HepG2 (cell line): ENCODE measurements around the gene RPL5. TPM values are rescaled to one million over a fixed set of nuclear protein-coding genes. Genes with fewer than 3 reads are reported as not detected.

Experiments
- AGO2 ChIP-seq: fragments of 200-400 bp; formaldehyde crosslinking; optimal IDR thresholded peaks from 2 replicates; pipeline ENCODE3; 2017; ENCODE audit warnings: mild to moderate bottlenecking, low read depth, low read length, moderate library complexity
- ATM ChIP-seq: fragments of 450-650 bp; IDR thresholded peaks from 2 replicates; pipeline ENCODE4 v1.7.1; 2017; ENCODE audit warnings: mild to moderate bottlenecking, borderline replicate concordance
- CHD2 ChIP-seq: IDR thresholded peaks from 2 replicates; pipeline ENCODE4 v1.6.1; 2011; ENCODE audit warnings: low read depth, low read length, improper control_type of control experiment
- FOXJ3 ChIP-seq: sonication (generic); formaldehyde crosslinking; IDR thresholded peaks from 2 replicates; pipeline ENCODE4 v1.4.0; 2020; ENCODE audit warnings: missing genetic modification reagents, mild to moderate bottlenecking, borderline replicate concordance
- HES4 ChIP-seq: sonication (generic); formaldehyde crosslinking; IDR thresholded peaks from 2 replicates; pipeline ENCODE4 v1.9.0; 2021; ENCODE audit warnings: mild to moderate bottlenecking, missing genetic modification reagents, borderline replicate concordance
- KLF6 ChIP-seq: IDR thresholded peaks from 2 replicates; pipeline ENCODE4 v1.8.0; 2016; ENCODE audit warnings: missing biosample characterization, missing genetic modification reagents
- ONECUT2 ChIP-seq: sonication (generic); formaldehyde crosslinking; IDR thresholded peaks from 2 replicates; pipeline ENCODE4 v1.4.0; 2020; ENCODE audit warnings: missing genetic modification reagents
- PITX1 ChIP-seq: sonication (generic); formaldehyde crosslinking; IDR thresholded peaks from 2 replicates; pipeline ENCODE4 v1.5.1; 2020; ENCODE audit warnings: mild to moderate bottlenecking, missing genetic modification reagents
- SP5 ChIP-seq: IDR thresholded peaks from 2 replicates; pipeline ENCODE4 v1.6.1; 2016; ENCODE audit warnings: low read depth, borderline replicate concordance
- ZFP36L2 ChIP-seq: sonication (generic); formaldehyde crosslinking; IDR thresholded peaks from 2 replicates; pipeline ENCODE4 v1.4.0; 2020; ENCODE audit warnings: missing genetic modification reagents
- ZNF17 ChIP-seq: sonication (generic); formaldehyde crosslinking; IDR thresholded peaks from 2 replicates; pipeline ENCODE4 v1.5.0; 2020; ENCODE audit warnings: mild to moderate bottlenecking, missing genetic modification reagents
- ZNF564 ChIP-seq: sonication (generic); formaldehyde crosslinking; IDR thresholded peaks from 2 replicates; pipeline ENCODE4 v1.8.1; 2023; ENCODE audit warnings: mild to moderate bottlenecking, missing genetic modification reagents
- polyA plus RNA-seq, 8 experiments: library from polyadenylated mRNA; depleted of rRNA in 3 of 8; stranded (reverse) in 7 of 8; unstranded in 1 of 8; fragments of >200 nt; fragmentation: Illumina TruSeq in 4 of 8; extraction: Trizol in 4 of 8; gene quantifications; 2 replicates each; pipeline versions ENCODE4 v1.2.1 to v1.2.3, GENCODE V29; 2011 to 2016; ENCODE audit warnings: low read depth in 4 of 8, missing spikeins in 1 of 8, mixed read lengths in 1 of 8; ENCODE audit not compliant: insufficient read depth in 1 of 8
- total RNA-seq, 5 experiments: library from RNA; depleted of rRNA; stranded (reverse); fragments of >200 nt; fragmentation: Illumina TruSeq; extraction: Trizol; gene quantifications; 2 replicates each; pipeline ENCODE4 v1.2.3, GENCODE V29; 2016; ENCODE audit warnings: low read depth in 1 of 5
- TF ChIP-seq, protein P1 (sequence below): sonication (generic); formaldehyde crosslinking; IDR thresholded peaks from 2 replicates; pipeline ENCODE4 v1.5.0; 2020; ENCODE audit warnings: mild to moderate bottlenecking, missing genetic modification reagents, borderline replicate concordance
- TF ChIP-seq, protein P2 (sequence below): IDR thresholded peaks from 2 replicates; pipeline ENCODE4 v1.6.1; 2016; ENCODE audit warnings: missing compliant biosample characterization, missing genetic modification reagents, borderline replicate concordance
- TF ChIP-seq, protein P3 (sequence below): sonication (generic); formaldehyde crosslinking; IDR thresholded peaks from 2 replicates; pipeline ENCODE4 v1.4.0; 2020; ENCODE audit warnings: missing genetic modification reagents, mild to moderate bottlenecking, borderline replicate concordance
- TF ChIP-seq, protein P4 (sequence below): sonication (generic); formaldehyde crosslinking; IDR thresholded peaks from 2 replicates; pipeline ENCODE4 v1.4.0; 2020; ENCODE audit warnings: missing genetic modification reagents

Gene RPL5
- total and polyA plus RNA-seq, 2 of the 13 experiments (the other 11 are each of a cell fraction or from before 2014, with no cell fraction given) = 2,304 to 2,520 TPM

- TF ChIP-seq, protein P1, sequence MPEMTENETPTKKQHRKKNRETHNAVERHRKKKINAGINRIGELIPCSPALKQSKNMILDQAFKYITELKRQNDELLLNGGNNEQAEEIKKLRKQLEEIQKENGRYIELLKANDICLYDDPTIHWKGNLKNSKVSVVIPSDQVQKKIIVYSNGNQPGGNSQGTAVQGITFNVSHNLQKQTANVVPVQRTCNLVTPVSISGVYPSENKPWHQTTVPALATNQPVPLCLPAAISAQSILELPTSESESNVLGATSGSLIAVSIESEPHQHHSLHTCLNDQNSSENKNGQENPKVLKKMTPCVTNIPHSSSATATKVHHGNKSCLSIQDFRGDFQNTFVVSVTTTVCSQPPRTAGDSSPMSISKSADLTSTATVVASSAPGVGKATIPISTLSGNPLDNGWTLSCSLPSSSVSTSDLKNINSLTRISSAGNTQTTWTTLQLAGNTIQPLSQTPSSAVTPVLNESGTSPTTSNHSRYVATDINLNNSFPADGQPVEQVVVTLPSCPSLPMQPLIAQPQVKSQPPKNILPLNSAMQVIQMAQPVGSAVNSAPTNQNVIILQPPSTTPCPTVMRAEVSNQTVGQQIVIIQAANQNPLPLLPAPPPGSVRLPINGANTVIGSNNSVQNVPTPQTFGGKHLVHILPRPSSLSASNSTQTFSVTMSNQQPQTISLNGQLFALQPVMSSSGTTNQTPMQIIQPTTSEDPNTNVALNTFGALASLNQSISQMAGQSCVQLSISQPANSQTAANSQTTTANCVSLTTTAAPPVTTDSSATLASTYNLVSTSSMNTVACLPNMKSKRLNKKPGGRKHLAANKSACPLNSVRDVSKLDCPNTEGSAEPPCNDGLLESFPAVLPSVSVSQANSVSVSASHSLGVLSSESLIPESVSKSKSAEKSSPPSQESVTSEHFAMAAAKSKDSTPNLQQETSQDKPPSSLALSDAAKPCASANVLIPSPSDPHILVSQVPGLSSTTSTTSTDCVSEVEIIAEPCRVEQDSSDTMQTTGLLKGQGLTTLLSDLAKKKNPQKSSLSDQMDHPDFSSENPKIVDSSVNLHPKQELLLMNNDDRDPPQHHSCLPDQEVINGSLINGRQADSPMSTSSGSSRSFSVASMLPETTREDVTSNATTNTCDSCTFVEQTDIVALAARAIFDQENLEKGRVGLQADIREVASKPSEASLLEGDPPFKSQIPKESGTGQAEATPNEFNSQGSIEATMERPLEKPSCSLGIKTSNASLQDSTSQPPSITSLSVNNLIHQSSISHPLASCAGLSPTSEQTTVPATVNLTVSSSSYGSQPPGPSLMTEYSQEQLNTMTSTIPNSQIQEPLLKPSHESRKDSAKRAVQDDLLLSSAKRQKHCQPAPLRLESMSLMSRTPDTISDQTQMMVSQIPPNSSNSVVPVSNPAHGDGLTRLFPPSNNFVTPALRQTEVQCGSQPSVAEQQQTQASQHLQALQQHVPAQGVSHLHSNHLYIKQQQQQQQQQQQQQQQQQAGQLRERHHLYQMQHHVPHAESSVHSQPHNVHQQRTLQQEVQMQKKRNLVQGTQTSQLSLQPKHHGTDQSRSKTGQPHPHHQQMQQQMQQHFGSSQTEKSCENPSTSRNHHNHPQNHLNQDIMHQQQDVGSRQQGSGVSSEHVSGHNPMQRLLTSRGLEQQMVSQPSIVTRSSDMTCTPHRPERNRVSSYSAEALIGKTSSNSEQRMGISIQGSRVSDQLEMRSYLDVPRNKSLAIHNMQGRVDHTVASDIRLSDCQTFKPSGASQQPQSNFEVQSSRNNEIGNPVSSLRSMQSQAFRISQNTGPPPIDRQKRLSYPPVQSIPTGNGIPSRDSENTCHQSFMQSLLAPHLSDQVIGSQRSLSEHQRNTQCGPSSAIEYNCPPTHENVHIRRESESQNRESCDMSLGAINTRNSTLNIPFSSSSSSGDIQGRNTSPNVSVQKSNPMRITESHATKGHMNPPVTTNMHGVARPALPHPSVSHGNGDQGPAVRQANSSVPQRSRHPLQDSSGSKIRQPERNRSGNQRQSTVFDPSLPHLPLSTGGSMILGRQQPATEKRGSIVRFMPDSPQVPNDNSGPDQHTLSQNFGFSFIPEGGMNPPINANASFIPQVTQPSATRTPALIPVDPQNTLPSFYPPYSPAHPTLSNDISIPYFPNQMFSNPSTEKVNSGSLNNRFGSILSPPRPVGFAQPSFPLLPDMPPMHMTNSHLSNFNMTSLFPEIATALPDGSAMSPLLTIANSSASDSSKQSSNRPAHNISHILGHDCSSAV (CRISPR knock-in tag) = no peak
- no peak for TF ChIP-seq AGO2
- TF ChIP-seq, protein P2, sequence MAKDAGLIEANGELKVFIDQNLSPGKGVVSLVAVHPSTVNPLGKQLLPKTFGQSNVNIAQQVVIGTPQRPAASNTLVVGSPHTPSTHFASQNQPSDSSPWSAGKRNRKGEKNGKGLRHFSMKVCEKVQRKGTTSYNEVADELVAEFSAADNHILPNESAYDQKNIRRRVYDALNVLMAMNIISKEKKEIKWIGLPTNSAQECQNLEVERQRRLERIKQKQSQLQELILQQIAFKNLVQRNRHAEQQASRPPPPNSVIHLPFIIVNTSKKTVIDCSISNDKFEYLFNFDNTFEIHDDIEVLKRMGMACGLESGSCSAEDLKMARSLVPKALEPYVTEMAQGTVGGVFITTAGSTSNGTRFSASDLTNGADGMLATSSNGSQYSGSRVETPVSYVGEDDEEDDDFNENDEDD = peak; percentile 97
- TF ChIP-seq CHD2 = no peak
- TF ChIP-seq, protein P3, sequence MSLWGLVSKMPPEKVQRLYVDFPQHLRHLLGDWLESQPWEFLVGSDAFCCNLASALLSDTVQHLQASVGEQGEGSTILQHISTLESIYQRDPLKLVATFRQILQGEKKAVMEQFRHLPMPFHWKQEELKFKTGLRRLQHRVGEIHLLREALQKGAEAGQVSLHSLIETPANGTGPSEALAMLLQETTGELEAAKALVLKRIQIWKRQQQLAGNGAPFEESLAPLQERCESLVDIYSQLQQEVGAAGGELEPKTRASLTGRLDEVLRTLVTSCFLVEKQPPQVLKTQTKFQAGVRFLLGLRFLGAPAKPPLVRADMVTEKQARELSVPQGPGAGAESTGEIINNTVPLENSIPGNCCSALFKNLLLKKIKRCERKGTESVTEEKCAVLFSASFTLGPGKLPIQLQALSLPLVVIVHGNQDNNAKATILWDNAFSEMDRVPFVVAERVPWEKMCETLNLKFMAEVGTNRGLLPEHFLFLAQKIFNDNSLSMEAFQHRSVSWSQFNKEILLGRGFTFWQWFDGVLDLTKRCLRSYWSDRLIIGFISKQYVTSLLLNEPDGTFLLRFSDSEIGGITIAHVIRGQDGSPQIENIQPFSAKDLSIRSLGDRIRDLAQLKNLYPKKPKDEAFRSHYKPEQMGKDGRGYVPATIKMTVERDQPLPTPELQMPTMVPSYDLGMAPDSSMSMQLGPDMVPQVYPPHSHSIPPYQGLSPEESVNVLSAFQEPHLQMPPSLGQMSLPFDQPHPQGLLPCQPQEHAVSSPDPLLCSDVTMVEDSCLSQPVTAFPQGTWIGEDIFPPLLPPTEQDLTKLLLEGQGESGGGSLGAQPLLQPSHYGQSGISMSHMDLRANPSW (CRISPR knock-in tag) = peak; percentile 46; the same call in 1 of the 2 replicates
- peak; percentile 64; the same call in 1 of the 2 replicates for TF ChIP-seq SP5 (CRISPR knock-in tag)
- TF ChIP-seq KLF6 = peak; percentile 98
- peak; percentile 96 for TF ChIP-seq ZNF564 (CRISPR knock-in tag)
- TF ChIP-seq FOXJ3 (CRISPR knock-in tag) = peak; percentile 80
- TF ChIP-seq ZFP36L2 (CRISPR knock-in tag) = no peak
- TF ChIP-seq, protein P4, sequence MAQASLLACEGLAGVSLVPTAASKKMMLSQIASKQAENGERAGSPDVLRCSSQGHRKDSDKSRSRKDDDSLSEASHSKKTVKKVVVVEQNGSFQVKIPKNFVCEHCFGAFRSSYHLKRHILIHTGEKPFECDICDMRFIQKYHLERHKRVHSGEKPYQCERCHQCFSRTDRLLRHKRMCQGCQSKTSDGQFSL = peak; percentile 71; the same call in 1 of the 2 replicates
- TF ChIP-seq PITX1 = peak; percentile 80; the same call in 1 of the 2 replicates
- peak; percentile 99 for TF ChIP-seq HES4 (CRISPR knock-in tag)
- TF ChIP-seq ATM = no peak
- TF ChIP-seq ONECUT2 (CRISPR knock-in tag) = peak; percentile 68
- peak; percentile 84; the same call in 1 of the 2 replicates for TF ChIP-seq ZNF17 (CRISPR knock-in tag)
These were observed 47.0 kb upstream of the RPL5 start, which contains the start of gene EVI5 (continued) for GRCh38 chr1:92784639-92785500.
